LNCAP (cell line): ENCODE measurements around the gene PTP4A2.

ENCODE experiments used
- CTCF ChIP-seq: fragments of 450-650 bp; IDR thresholded peaks from 2 replicates; pipeline ENCODE4 v1.5.1; 2017; ENCODE audit warnings: mild to moderate bottlenecking

The PTP4A2 gene

GRCh38 chr1:31931593-31932225 is 6.5 kb downstream of the PTP4A2 start:
- TF ChIP-seq CTCF, result no peak

GRCh38 chr1:31930836-31931592 is 7.2 kb downstream of the PTP4A2 start:
- no peak for TF ChIP-seq CTCF

GRCh38 chr1:31927661-31927980 is 10.5 kb downstream of the PTP4A2 start:
- no peak for TF ChIP-seq CTCF

- TF ChIP-seq CTCF, result no peak
Observed at GRCh38 chr1:31926853-31927660, 11.1 kb downstream of the PTP4A2 start.

- no peak for TF ChIP-seq CTCF
Observed at GRCh38 chr1:31926252-31926651, 11.9 kb downstream of the PTP4A2 start.

- no peak for TF ChIP-seq CTCF
Observed at GRCh38 chr1:31924839-31925238, 13.3 kb downstream of the PTP4A2 start.

GRCh38 chr1:31923901-31924535 is 14.2 kb downstream of the PTP4A2 start:
- TF ChIP-seq CTCF, result no peak
